ENCODE results near the gene MCRS1.

DNA sequence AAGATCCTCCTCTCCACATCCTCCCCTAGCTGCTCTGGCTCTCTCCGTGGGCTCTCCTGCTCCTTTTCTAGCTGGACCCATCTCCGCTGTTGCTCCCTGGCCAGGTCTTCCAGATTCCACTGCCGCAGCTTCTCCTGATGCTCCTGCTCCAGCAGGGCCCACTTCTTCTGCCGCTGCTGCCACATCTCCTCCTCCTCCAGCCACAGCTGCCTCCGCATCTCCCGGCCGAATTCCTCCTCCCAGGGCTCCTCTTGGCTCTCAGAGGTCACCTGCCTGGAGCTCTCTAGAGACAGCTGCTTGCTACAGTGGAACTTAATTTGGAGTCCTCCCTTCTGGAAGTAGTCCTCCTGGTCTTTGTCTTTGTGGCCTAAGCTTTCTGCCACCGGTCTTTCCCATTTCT is 32.0 kb upstream of the MCRS1 start:
- TF ChIP-seq, protein P1, sequence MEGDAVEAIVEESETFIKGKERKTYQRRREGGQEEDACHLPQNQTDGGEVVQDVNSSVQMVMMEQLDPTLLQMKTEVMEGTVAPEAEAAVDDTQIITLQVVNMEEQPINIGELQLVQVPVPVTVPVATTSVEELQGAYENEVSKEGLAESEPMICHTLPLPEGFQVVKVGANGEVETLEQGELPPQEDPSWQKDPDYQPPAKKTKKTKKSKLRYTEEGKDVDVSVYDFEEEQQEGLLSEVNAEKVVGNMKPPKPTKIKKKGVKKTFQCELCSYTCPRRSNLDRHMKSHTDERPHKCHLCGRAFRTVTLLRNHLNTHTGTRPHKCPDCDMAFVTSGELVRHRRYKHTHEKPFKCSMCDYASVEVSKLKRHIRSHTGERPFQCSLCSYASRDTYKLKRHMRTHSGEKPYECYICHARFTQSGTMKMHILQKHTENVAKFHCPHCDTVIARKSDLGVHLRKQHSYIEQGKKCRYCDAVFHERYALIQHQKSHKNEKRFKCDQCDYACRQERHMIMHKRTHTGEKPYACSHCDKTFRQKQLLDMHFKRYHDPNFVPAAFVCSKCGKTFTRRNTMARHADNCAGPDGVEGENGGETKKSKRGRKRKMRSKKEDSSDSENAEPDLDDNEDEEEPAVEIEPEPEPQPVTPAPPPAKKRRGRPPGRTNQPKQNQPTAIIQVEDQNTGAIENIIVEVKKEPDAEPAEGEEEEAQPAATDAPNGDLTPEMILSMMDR (IDR thresholded peaks at IDR 0.05), result no peak
- no peak for TF ChIP-seq POLR2A (IDR thresholded peaks at IDR 0.05)
